Vagina (tissue), 2 donors: ENCODE data around the gene VDR.

Experiments
- POLR2A ChIP-seq, 2 donors: fragments of 450-650 bp; IDR thresholded peaks; one replicate each; pipeline ENCODE4 v1.6.1; 2017; ENCODE audit warnings: antibody characterized with exemption in 2 of 2, mild to moderate bottlenecking in 2 of 2, moderate library complexity in 2 of 2
- POLR2AphosphoS5 ChIP-seq, 2 donors: sonication (generic); formaldehyde crosslinking; IDR thresholded peaks; one replicate each; pipeline ENCODE4 v1.9.0; 2017; ENCODE audit warnings: antibody characterized with exemption in 2 of 2, mild to moderate bottlenecking in 2 of 2, low read depth in 1 of 2; ENCODE audit not compliant: insufficient read depth in 1 of 2
- TF ChIP-seq, protein P1 (sequence below), 3 experiments: fragments of 450-650 bp in 2 of 3; fragments of 200-600 bp in 1 of 3; sonication (generic) in 1 of 3; IDR thresholded peaks; one replicate each; pipeline ENCODE4 v1.5.1; 2017 to 2019; ENCODE audit warnings: antibody characterized with exemption in 3 of 3, mild to moderate bottlenecking in 2 of 3, moderate library complexity in 2 of 3

DNA sequence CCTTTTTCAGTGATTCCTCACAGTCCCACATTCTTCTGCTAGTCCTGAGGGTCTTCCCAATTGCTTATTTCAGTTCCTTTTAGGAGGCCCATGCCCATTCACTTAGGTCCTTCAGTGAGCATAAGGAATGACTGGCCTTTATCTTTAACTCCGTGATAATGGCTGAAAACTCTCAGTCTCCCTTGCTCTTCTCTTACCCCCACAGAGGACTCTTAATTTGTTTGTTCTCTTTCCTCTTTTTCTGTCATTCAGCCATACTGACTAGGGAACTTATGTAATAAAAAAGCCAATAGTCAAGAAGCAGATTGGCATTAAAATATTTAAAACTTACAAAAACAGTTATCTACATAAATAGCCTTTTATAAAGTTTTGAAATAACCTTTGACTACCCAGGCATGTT is 17.1 kb upstream of the VDR start:
- TF ChIP-seq, protein P1, sequence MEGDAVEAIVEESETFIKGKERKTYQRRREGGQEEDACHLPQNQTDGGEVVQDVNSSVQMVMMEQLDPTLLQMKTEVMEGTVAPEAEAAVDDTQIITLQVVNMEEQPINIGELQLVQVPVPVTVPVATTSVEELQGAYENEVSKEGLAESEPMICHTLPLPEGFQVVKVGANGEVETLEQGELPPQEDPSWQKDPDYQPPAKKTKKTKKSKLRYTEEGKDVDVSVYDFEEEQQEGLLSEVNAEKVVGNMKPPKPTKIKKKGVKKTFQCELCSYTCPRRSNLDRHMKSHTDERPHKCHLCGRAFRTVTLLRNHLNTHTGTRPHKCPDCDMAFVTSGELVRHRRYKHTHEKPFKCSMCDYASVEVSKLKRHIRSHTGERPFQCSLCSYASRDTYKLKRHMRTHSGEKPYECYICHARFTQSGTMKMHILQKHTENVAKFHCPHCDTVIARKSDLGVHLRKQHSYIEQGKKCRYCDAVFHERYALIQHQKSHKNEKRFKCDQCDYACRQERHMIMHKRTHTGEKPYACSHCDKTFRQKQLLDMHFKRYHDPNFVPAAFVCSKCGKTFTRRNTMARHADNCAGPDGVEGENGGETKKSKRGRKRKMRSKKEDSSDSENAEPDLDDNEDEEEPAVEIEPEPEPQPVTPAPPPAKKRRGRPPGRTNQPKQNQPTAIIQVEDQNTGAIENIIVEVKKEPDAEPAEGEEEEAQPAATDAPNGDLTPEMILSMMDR (IDR thresholded peaks at IDR 0.05) = no peak
- TF ChIP-seq POLR2AphosphoS5 (IDR thresholded peaks at IDR 0.05; ENCODE audit: insufficient read depth in 1 of 2, low read depth in 1 of 2) = no peak
- no peak for TF ChIP-seq POLR2A (IDR thresholded peaks at IDR 0.05)
